Stimulated activated naive B cell treated with anti-CD40 and anti-IgM and Interleukin-4, amounts not matched to agents 10 μg/mL and 1 μg/mL and 100 μg/mL, for 72 hours (primary cell): ENCODE data around the gene UPK1B.

Source experiments
- ATAC-seq, 2 donors: fragments of 150-1000 bp; cut with Tn5 transposase; replicated peaks; 2 replicates each; pipeline ENCODE4 v1.10.0; 2021; ENCODE audit warnings: moderate library complexity in 1 of 2
- DNase-seq: peaks from one replicate; pipeline ENCODE4 v3.0.0; 2021
- H3K27ac Mint-ChIP-seq: one replicate; pipeline ENCODE4 v1.8.0; 2022; ENCODE audit warnings: mild to moderate bottlenecking, mixed read lengths
- H3K27me3 Mint-ChIP-seq, 2 donors: one replicate each; pipeline ENCODE4 v1.8.0; 2022; ENCODE audit warnings: mixed read lengths in 2 of 2
- H3K36me3 Mint-ChIP-seq, 2 donors: one replicate each; pipeline ENCODE4 v1.8.0; 2022; ENCODE audit warnings: mixed read lengths in 2 of 2, mild to moderate bottlenecking in 1 of 2
- H3K4me1 Mint-ChIP-seq, 2 donors: one replicate each; pipeline ENCODE4 v1.8.0; 2022; ENCODE audit warnings: mixed read lengths in 2 of 2, mild to moderate bottlenecking in 1 of 2
- H3K4me3 Mint-ChIP-seq, 2 donors: one replicate each; pipeline ENCODE4 v1.8.0; 2022; ENCODE audit warnings: mild to moderate bottlenecking in 2 of 2, mixed read lengths in 2 of 2, moderate library complexity in 1 of 2
- H3K9me3 Mint-ChIP-seq, 2 donors: one replicate each; pipeline ENCODE4 v1.8.0; 2022; ENCODE audit warnings: mixed read lengths in 2 of 2, mild to moderate bottlenecking in 1 of 2

UPK1B gene

DNA sequence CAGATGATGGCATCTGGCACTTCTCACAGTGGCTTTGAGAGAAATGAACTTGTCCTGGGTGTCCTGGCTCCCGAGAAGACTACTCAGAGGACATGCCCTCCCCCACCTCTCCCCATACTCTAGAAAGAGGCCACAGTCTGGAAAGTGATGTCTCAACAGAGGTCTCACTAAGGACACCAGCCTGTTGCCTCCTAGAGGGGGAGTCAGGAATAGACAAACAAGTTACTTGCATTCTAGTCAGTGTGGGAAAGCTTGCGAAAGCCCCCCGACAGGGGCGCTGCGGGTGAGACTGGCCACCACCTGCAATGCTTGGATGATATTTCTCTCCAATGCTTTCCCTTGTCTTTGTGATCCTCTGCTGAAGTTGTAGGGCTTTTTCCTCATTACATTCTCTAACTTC lies 50.1 kb downstream of the UPK1B start:
- DNase-seq (no peak), ATAC-seq (no peak)
- Mint-ChIP-seq H3K36me3 (peaks cover 43 to 62% of the 10 kb centered on the region in 2 donors), H3K27me3 (no peaks in the 10 kb centered on the region), H3K27ac (no peak overlapping the region), H3K9me3 (no peaks in the 10 kb centered on the region), H3K4me1 (peaks cover 0 to 10% of the 10 kb centered on the region in 2 donors), H3K4me3 (no peak overlapping the region)

DNA sequence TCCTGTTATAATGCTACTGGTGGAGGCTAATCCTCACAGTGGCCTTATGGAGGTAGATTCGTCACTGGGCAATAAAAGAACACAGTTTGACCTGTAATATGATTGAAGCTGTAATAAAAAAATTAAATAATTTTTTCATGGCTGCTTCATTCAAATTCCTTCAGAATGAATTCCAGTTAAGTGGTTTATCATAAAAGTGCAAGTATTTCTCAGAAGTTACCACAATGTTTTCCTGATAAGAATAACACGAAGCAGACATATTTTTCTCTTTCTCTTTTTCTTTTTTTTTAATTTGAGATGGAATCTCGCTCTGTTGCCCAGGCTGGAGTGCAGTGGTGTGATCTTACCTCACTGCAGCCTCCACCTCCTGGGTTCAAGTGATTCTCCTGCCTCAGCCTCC lies 51.7 kb downstream of the UPK1B start:
- Mint-ChIP-seq H3K9me3 (no peaks in the 10 kb centered on the region), H3K36me3 (peaks cover 51 to 63% of the 10 kb centered on the region in 2 donors), H3K4me1 (peaks cover 0 to 2% of the 10 kb centered on the region in 2 donors), H3K27ac (no peak overlapping the region), H3K4me3 (no peak overlapping the region), H3K27me3 (no peaks in the 10 kb centered on the region)
- ATAC-seq = no peak
- no peak for DNase-seq

- Mint-ChIP-seq H3K36me3 (peaks cover 50 to 60% of the 10 kb centered on the region in 2 donors), H3K27ac (no peak overlapping the region), H3K27me3 (no peaks in the 10 kb centered on the region), H3K4me3 (no peak overlapping the region), H3K9me3 (no peaks in the 10 kb centered on the region), H3K4me1 (no peaks in the 10 kb centered on the region)
- ATAC-seq = no peak
- DNase-seq = no peak
Observed at GRCh38 chr3:119227070-119227850, 53.9 kb downstream of the UPK1B start.

- ATAC-seq = no peak
- DNase-seq = no peak
- H3K4me3 Mint-ChIP-seq = no peak overlapping the region
- H3K9me3 Mint-ChIP-seq = no peaks in the 10 kb centered on the region
- no peaks in the 10 kb centered on the region for H3K27me3 Mint-ChIP-seq
- no peaks in the 10 kb centered on the region for H3K4me1 Mint-ChIP-seq
- peaks cover 46 to 58% of the 10 kb centered on the region in 2 donors for H3K36me3 Mint-ChIP-seq
- no peak overlapping the region for H3K27ac Mint-ChIP-seq
Observed at GRCh38 chr3:119228373-119229145, 55.2 kb downstream of the UPK1B start.

DNA sequence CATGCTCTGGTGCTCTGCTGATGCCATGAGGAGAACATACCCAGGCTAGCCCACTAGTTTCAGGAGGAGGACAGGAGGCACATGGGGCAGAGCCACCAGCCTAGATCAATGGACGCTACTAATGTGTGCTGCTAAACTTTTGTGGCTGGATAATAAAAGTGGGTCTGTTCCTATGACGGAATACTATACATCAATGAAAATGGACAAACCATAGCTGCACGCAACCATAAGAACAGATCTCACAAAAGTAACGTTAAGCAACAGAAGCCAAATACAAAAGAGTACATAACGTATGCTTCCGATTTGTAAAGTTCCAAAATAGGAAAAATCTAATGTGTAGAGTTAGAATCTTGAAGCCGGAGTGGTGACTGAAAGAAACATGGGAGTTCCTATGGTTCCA lies 55.8 kb downstream of the UPK1B start:
- Mint-ChIP-seq H3K9me3 (no peaks in the 10 kb centered on the region), H3K36me3 (peaks cover 41 to 53% of the 10 kb centered on the region in 2 donors), H3K4me3 (no peak overlapping the region), H3K4me1 (no peaks in the 10 kb centered on the region), H3K27me3 (no peaks in the 10 kb centered on the region), H3K27ac (no peak overlapping the region)
- DNase-seq = no peak
- ATAC-seq = no peak

GRCh38 chr3:119230071-119230470 lies 56.7 kb downstream of the UPK1B start:
- H3K9me3 Mint-ChIP-seq = no peaks in the 10 kb centered on the region
- peaks cover 45 to 54% of the 10 kb centered on the region in 2 donors for H3K36me3 Mint-ChIP-seq

DNA sequence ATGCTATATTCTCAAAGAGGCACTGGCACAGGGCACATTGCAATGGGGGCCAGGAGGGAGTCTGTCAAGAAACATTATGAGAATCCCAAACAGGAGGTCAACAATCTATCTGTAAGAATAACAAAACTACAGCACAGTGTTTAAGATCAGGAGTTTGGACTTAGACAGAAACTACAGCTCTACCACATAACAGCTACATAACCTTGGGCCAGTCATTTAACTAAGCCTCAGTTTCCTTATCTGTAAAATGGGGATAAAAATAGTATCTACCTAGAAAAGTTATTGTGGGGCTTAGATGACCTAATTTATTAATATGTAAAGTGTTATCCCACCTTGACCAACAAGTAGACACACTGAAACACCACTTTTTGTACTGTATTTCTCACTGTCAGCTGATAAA lies 57.3 kb downstream of the UPK1B start:
- no peaks in the 10 kb centered on the region for H3K9me3 Mint-ChIP-seq
- H3K4me1 Mint-ChIP-seq = no peaks in the 10 kb centered on the region
- ATAC-seq (no peak), DNase-seq (no peak)
- peaks cover 46 to 61% of the 10 kb centered on the region in 2 donors for H3K36me3 Mint-ChIP-seq
- H3K27me3 Mint-ChIP-seq = no peaks in the 10 kb centered on the region
- no peak overlapping the region for H3K4me3 Mint-ChIP-seq
- no peak overlapping the region for H3K27ac Mint-ChIP-seq

More at GRCh38 chr3:119230071-119230470, 56.7 kb downstream of the UPK1B start:
- Mint-ChIP-seq H3K4me3 (no peak overlapping the region), H3K27me3 (no peaks in the 10 kb centered on the region), H3K27ac (no peak overlapping the region), H3K4me1 (no peaks in the 10 kb centered on the region)
- no peak for DNase-seq
- ATAC-seq = no peak

DNA sequence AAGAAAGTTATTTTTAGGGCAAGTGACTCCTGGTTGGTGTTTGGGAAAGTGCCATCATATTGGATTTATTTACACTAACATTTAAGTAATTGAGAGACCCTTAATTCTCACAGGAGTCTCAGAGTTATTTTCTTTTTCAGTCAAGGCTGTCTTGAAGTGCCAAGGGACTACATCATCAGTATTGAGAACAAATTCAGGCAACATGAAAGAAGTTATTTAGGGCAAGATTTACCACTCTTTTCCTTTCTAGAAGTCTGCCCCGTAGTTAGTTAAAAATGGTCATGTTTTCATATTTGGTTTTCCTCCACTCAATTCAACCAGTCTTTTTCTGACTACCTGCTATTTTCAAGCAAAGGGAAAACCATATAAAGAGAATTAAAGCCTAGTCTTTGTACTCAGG lies 61.2 kb downstream of the UPK1B start:
- Mint-ChIP-seq H3K27ac (no peak overlapping the region), H3K27me3 (no peaks in the 10 kb centered on the region), H3K36me3 (peaks cover 28 to 42% of the 10 kb centered on the region in 2 donors), H3K4me3 (no peak overlapping the region), H3K4me1 (peaks cover 5 to 13% of the 10 kb centered on the region in 2 donors), H3K9me3 (no peaks in the 10 kb centered on the region)
- DNase-seq = no peak
- ATAC-seq = no peak

- Mint-ChIP-seq H3K36me3 (peaks cover 23 to 40% of the 10 kb centered on the region in 2 donors), H3K4me3 (no peak overlapping the region), H3K9me3 (no peaks in the 10 kb centered on the region), H3K27me3 (no peaks in the 10 kb centered on the region), H3K27ac (no peak overlapping the region), H3K4me1 (peaks cover 11 to 18% of the 10 kb centered on the region in 2 donors)
- ATAC-seq (no peak), DNase-seq (no peak)
Observed at GRCh38 chr3:119235151-119235550, 61.8 kb downstream of the UPK1B start.

- H3K27ac Mint-ChIP-seq = no peak overlapping the region
- H3K36me3 Mint-ChIP-seq = peaks cover 15 to 31% of the 10 kb centered on the region in 2 donors
Observed at GRCh38 chr3:119236756-119237155, 63.4 kb downstream of the UPK1B start.

DNA sequence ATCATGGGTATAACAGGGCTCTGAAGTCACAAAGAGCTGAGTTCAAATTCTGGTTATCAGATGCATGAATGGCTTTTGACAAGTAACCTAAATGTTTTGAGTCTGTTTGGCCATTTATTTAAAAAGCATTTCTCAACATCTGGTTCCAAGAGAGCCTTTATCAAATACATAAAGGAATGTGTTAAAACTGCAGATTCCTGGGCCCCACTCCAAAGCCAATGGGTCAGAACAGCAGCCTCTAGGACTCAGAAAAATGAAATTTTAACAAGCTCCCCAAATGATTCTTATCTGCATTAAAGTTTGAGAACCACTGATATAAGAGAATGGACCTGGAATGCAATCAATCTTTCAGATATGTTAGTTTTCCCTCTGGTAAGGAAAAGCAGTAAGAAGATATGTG lies 63.9 kb downstream of the UPK1B start:
- Mint-ChIP-seq H3K27me3 (no peaks in the 10 kb centered on the region), H3K4me1 (peaks cover 11 to 19% of the 10 kb centered on the region in 2 donors), H3K36me3 (peaks cover 15 to 29% of the 10 kb centered on the region in 2 donors), H3K4me3 (no peak overlapping the region), H3K27ac (no peak overlapping the region), H3K9me3 (no peaks in the 10 kb centered on the region)
- ATAC-seq (no peak), DNase-seq (no peak)

More at GRCh38 chr3:119236756-119237155, 63.4 kb downstream of the UPK1B start:
- DNase-seq (no peak), ATAC-seq (no peak)
- H3K4me1 Mint-ChIP-seq = peaks cover 11 to 19% of the 10 kb centered on the region in 2 donors
- H3K27me3 Mint-ChIP-seq = no peaks in the 10 kb centered on the region
- no peaks in the 10 kb centered on the region for H3K9me3 Mint-ChIP-seq
- H3K4me3 Mint-ChIP-seq = no peak overlapping the region

- Mint-ChIP-seq H3K4me3 (no peak overlapping the region), H3K27ac (no peak overlapping the region), H3K9me3 (no peaks in the 10 kb centered on the region), H3K4me1 (peaks cover 11 to 19% of the 10 kb centered on the region in 2 donors), H3K36me3 (peaks cover 12 to 23% of the 10 kb centered on the region in 2 donors), H3K27me3 (no peaks in the 10 kb centered on the region)
- DNase-seq (no peak), ATAC-seq (no peak)
Observed at GRCh38 chr3:119238363-119238762, 65.0 kb downstream of the UPK1B start.

DNA sequence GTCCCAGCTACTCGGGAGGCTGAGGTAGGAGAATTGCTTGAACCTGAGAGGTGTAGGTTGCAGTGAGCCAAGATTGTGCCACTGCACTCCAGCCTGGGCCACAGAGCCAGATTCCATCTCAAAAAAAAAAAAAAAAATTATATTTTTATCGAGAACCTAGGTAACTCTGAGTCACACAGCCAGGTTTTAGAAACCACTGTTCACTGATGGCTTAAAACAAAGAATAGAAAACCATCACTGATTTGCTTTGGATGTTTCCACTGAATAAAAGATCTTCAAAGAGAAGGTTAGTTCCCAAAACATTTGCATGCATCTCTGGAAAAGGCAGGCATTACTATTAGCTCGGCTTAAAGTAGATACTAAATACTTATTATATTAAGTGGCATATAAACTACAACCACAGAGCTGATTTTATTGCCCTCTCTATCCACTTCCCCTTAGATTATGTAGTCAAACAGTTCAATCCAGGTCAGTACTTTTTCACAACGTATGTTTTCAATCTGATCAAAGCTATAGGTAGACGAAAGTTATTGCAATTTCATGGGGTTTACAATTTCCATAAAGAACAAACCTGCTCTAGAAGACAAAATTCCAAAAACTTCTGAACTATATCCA lies 65.9 kb downstream of the UPK1B start:
- no peaks in the 10 kb centered on the region for H3K9me3 Mint-ChIP-seq
- peak overlapping the region; percentile 59 for H3K27ac Mint-ChIP-seq
- no peak for ATAC-seq

DNA sequence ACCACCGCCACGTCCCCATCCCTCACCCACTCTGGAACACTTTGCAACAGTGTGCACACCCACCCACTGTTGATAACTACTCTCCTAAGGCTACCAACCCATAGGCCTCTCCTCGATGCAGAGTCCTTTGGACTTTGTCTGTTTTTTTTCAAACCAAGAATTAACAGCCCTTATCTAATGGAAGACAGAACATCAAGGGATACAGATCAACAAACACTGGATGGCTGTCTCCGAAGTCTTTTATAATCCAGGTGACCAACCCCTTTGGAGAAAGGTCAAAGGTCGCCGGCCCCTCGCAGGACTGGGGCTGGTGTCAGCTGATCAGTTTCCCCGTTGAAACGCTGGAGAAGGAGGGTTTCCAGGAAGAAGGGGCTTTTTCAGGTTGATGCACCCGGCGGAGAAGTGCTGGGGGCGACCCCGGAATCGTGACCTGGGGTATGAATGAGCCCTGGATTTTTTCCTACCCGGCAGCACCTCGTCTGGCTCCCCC lies 66.7 kb downstream of the UPK1B start:
- Mint-ChIP-seq H3K27ac (peak overlapping the region; percentile 93), H3K27me3 (no peaks in the 10 kb centered on the region), H3K4me1 (peaks cover 11 to 19% of the 10 kb centered on the region in 2 donors), H3K9me3 (no peaks in the 10 kb centered on the region), H3K36me3 (peaks cover 8 to 21% of the 10 kb centered on the region in 2 donors), H3K4me3 (peak overlapping the region; percentile 78 to 95)
- no peak for DNase-seq
- peak; percentile 7 to 15 for ATAC-seq

More for the DNA sequence above, 65.9 kb downstream of the UPK1B start:
- Mint-ChIP-seq H3K4me3 (peak overlapping the region; percentile 78 to 95), H3K4me1 (peaks cover 11 to 19% of the 10 kb centered on the region in 2 donors), H3K36me3 (peaks cover 12 to 23% of the 10 kb centered on the region in 2 donors), H3K27me3 (no peaks in the 10 kb centered on the region)
- DNase-seq = no peak
